Muscle layer of duodenum (tissue), 2 donors: ENCODE data around the gene GOLIM4.
A peak's percentile ranks its signal among the peaks of the same experiment; 100 is the strongest.

ENCODE experiments used
- H3K27ac ChIP-seq: one replicate; pipeline ENCODE4 v1.7.0; 2013; ENCODE audit warnings: mild to moderate bottlenecking, low read length
- H3K27me3 ChIP-seq: one replicate; pipeline ENCODE4 v1.7.0; 2013; ENCODE audit warnings: low read depth, mild to moderate bottlenecking, control low read depth, low read length
- H3K36me3 ChIP-seq, 2 donors: one replicate each; pipeline ENCODE4 v1.7.0; 2013; ENCODE audit warnings: low read length in 2 of 2, control low read depth in 1 of 2, mild to moderate bottlenecking in 1 of 2; ENCODE audit not compliant: insufficient read depth in 2 of 2, control insufficient read depth in 1 of 2
- H3K4me1 ChIP-seq, 2 donors: one replicate each; pipeline ENCODE4 v1.7.0; 2013; ENCODE audit warnings: low read length in 2 of 2, mild to moderate bottlenecking in 2 of 2, control low read depth in 1 of 2, moderate library complexity in 1 of 2; ENCODE audit not compliant: insufficient read depth in 2 of 2, control insufficient read depth in 1 of 2
- H3K4me3 ChIP-seq, 2 donors: one replicate each; pipeline ENCODE4 v1.7.0; 2013; ENCODE audit warnings: low read length in 2 of 2, low read depth in 1 of 2, mild to moderate bottlenecking in 1 of 2
- H3K9me3 ChIP-seq, 2 donors: one replicate each; pipeline ENCODE4 v1.7.0; 2013; ENCODE audit warnings: low read length in 2 of 2, control low read depth in 1 of 2, mild to moderate bottlenecking in 1 of 2; ENCODE audit not compliant: control insufficient read depth in 1 of 2
- donor health status: healthy.

The GOLIM4 gene

GRCh38 chr3:168094877-168095610 is 680 bp downstream of the GOLIM4 start:
- no peaks in the 10 kb centered on the region for H3K36me3 ChIP-seq
- no peaks in the 10 kb centered on the region for H3K27me3 ChIP-seq
- peak overlapping the region; percentile 83 to 85 for H3K4me3 ChIP-seq
- peaks cover 7 to 44% of the 10 kb centered on the region in 2 donors for H3K4me1 ChIP-seq
- peak overlapping the region; percentile 76 for H3K27ac ChIP-seq
- H3K9me3 ChIP-seq, result no peaks in the 10 kb centered on the region

GRCh38 chr3:168094580-168094876 is 1.2 kb downstream of the GOLIM4 start:
- Histone ChIP-seq H3K27ac (peak overlapping the region; percentile 76), H3K27me3 (no peaks in the 10 kb centered on the region), H3K4me1 (peaks cover 7 to 48% of the 10 kb centered on the region in 2 donors), H3K36me3 (no peaks in the 10 kb centered on the region), H3K9me3 (no peaks in the 10 kb centered on the region), H3K4me3 (peak overlapping the region; percentile 83 to 85)

GRCh38 chr3:168093790-168094189 is 1.9 kb downstream of the GOLIM4 start:
- Histone ChIP-seq H3K27me3 (no peaks in the 10 kb centered on the region), H3K4me1 (peaks cover 7 to 48% of the 10 kb centered on the region in 2 donors), H3K36me3 (no peaks in the 10 kb centered on the region), H3K27ac (peak overlapping the region; percentile 76), H3K4me3 (peak overlapping the region; percentile 83 to 85), H3K9me3 (no peaks in the 10 kb centered on the region)

GRCh38 chr3:168093229-168093628 is 2.5 kb downstream of the GOLIM4 start:
- no peaks in the 10 kb centered on the region for H3K9me3 ChIP-seq
- H3K4me1 ChIP-seq, result peaks cover 7 to 48% of the 10 kb centered on the region in 2 donors
- H3K4me3 ChIP-seq, result peak overlapping the region; percentile 83 to 85
- no peaks in the 10 kb centered on the region for H3K36me3 ChIP-seq
- no peaks in the 10 kb centered on the region for H3K27me3 ChIP-seq
- peak overlapping the region; percentile 76 for H3K27ac ChIP-seq

- no peak overlapping the region for H3K27ac ChIP-seq
- H3K4me3 ChIP-seq, result peak overlapping the region in 1 of 2 donors; percentile 85
Observed at GRCh38 chr3:168091941-168092340, 3.8 kb downstream of the GOLIM4 start.

GRCh38 chr3:168091302-168091858 is 4.3 kb downstream of the GOLIM4 start:
- Histone ChIP-seq H3K9me3 (no peaks in the 10 kb centered on the region), H3K27me3 (no peaks in the 10 kb centered on the region), H3K36me3 (no peaks in the 10 kb centered on the region), H3K4me3 (peak overlapping the region in 1 of 2 donors; percentile 1), H3K4me1 (peaks cover 7 to 42% of the 10 kb centered on the region in 2 donors), H3K27ac (no peak overlapping the region)

More at GRCh38 chr3:168091941-168092340, 3.8 kb downstream of the GOLIM4 start:
- peaks cover 7 to 48% of the 10 kb centered on the region in 2 donors for H3K4me1 ChIP-seq
- H3K27me3 ChIP-seq, result no peaks in the 10 kb centered on the region
- no peaks in the 10 kb centered on the region for H3K36me3 ChIP-seq
- H3K9me3 ChIP-seq, result no peaks in the 10 kb centered on the region

- H3K9me3 ChIP-seq, result no peaks in the 10 kb centered on the region
- no peak overlapping the region for H3K27ac ChIP-seq
- no peaks in the 10 kb centered on the region for H3K27me3 ChIP-seq
- no peaks in the 10 kb centered on the region for H3K36me3 ChIP-seq
- peaks cover 7 to 41% of the 10 kb centered on the region in 2 donors for H3K4me1 ChIP-seq
- H3K4me3 ChIP-seq, result no peak overlapping the region
Observed at GRCh38 chr3:168090306-168091085, 5.2 kb downstream of the GOLIM4 start.

GRCh38 chr3:168089179-168089771 is 6.4 kb downstream of the GOLIM4 start:
- H3K9me3 ChIP-seq, result no peaks in the 10 kb centered on the region
- no peaks in the 10 kb centered on the region for H3K36me3 ChIP-seq
- no peak overlapping the region for H3K27ac ChIP-seq
- peaks cover 7 to 39% of the 10 kb centered on the region in 2 donors for H3K4me1 ChIP-seq
- H3K27me3 ChIP-seq, result no peaks in the 10 kb centered on the region
- H3K4me3 ChIP-seq, result no peak overlapping the region

- no peaks in the 10 kb centered on the region for H3K27me3 ChIP-seq
- no peak overlapping the region for H3K4me3 ChIP-seq
- H3K27ac ChIP-seq, result no peak overlapping the region
- no peaks in the 10 kb centered on the region for H3K9me3 ChIP-seq
- no peaks in the 10 kb centered on the region for H3K36me3 ChIP-seq
- peaks cover 7 to 33% of the 10 kb centered on the region in 2 donors for H3K4me1 ChIP-seq
Observed at GRCh38 chr3:168088106-168088720, 7.5 kb downstream of the GOLIM4 start.

GRCh38 chr3:168087539-168087938 is 8.2 kb downstream of the GOLIM4 start:
- peaks cover 7 to 26% of the 10 kb centered on the region in 2 donors for H3K4me1 ChIP-seq
- no peaks in the 10 kb centered on the region for H3K9me3 ChIP-seq
- H3K36me3 ChIP-seq, result no peaks in the 10 kb centered on the region
- no peak overlapping the region for H3K27ac ChIP-seq
- H3K4me3 ChIP-seq, result no peak overlapping the region
- H3K27me3 ChIP-seq, result no peaks in the 10 kb centered on the region
